ENCODE results near the gene HIVEP3.

- no peak for TF ChIP-seq CTCF (IDR thresholded peaks at IDR 0.05; ENCODE audit: poor library complexity)
- no peak for TF ChIP-seq EZH2 (IDR thresholded peaks at IDR 0.05; ENCODE audit: borderline replicate concordance)
These were observed 390.6 kb downstream of the HIVEP3 start for GRCh38 chr1:41528106-41528505.
